H9 (cell line): Measurements from ENCODE around the gene NSA2. TPM values are rescaled to one million over a fixed set of nuclear protein-coding genes. Genes with fewer than 3 reads are reported as not detected.

Experiments
- DNase-seq: peaks from one replicate; pipeline ENCODE4 v3.0.0-alpha.2; 2017
- H2AFZ ChIP-seq: one replicate; pipeline ENCODE4 v1.6.1; 2013; ENCODE audit warnings: mild to moderate bottlenecking, low read length, control low read depth, moderate library complexity
- H2AK5ac ChIP-seq: 2 replicates; pipeline ENCODE4 v1.6.1; 2013; ENCODE audit warnings: low read length, control low read depth, mixed read lengths; ENCODE audit not compliant: insufficient read length
- H2BK120ac ChIP-seq: one replicate; pipeline ENCODE4 v1.6.1; 2013; ENCODE audit warnings: low read depth, mild to moderate bottlenecking, low read length, control low read depth, inconsistent platforms; ENCODE audit not compliant: poor library complexity, severe bottlenecking
- H2BK12ac ChIP-seq: 2 replicates; pipeline ENCODE4 v1.6.1; 2013; ENCODE audit warnings: low read length, control low read depth, mixed read lengths, low read depth; ENCODE audit not compliant: insufficient read length
- H2BK15ac ChIP-seq: 2 replicates; pipeline ENCODE4 v1.6.1; 2013; ENCODE audit warnings: low read depth, low read length, control low read depth
- H2BK20ac ChIP-seq: one replicate; pipeline ENCODE4 v1.6.1; 2013; ENCODE audit warnings: low read depth, mild to moderate bottlenecking, low read length, control low read depth, inconsistent platforms; ENCODE audit not compliant: poor library complexity, severe bottlenecking
- H2BK5ac ChIP-seq: 2 replicates; pipeline ENCODE4 v1.6.1; 2013; ENCODE audit warnings: low read length, control low read depth, mixed read lengths; ENCODE audit not compliant: insufficient read length
- H3K14ac ChIP-seq: 2 replicates; pipeline ENCODE4 v1.6.1; 2013; ENCODE audit warnings: low read length, control low read depth; ENCODE audit not compliant: insufficient read depth
- H3K18ac ChIP-seq: 2 replicates; pipeline ENCODE4 v1.6.1; 2013; ENCODE audit warnings: low read depth, mild to moderate bottlenecking, mixed read lengths, low read length, control low read depth; ENCODE audit not compliant: insufficient read length
- H3K23ac ChIP-seq: 2 replicates; pipeline ENCODE4 v1.6.1; 2013; ENCODE audit warnings: low read length, control low read depth, mixed read lengths, low read depth; ENCODE audit not compliant: insufficient read length
- H3K23me2 ChIP-seq: 2 replicates; pipeline ENCODE4 v1.6.1; 2013; ENCODE audit warnings: low read depth, mild to moderate bottlenecking, mixed read lengths, low read length, control low read depth; ENCODE audit not compliant: insufficient read length, poor library complexity, severe bottlenecking
- H3K27ac ChIP-seq: 2 replicates; pipeline ENCODE4 v1.5.1; 2013; ENCODE audit warnings: low read length, control low read depth, mixed read lengths, low read depth; ENCODE audit not compliant: insufficient read length
- H3K27me3 ChIP-seq: 2 replicates; pipeline ENCODE4 v1.6.1; 2013; ENCODE audit warnings: low read length, control low read depth, inconsistent platforms; ENCODE audit not compliant: insufficient read depth
- H3K4ac ChIP-seq: 2 replicates; pipeline ENCODE4 v1.6.1; 2013; ENCODE audit warnings: low read depth, mild to moderate bottlenecking, control low read depth, inconsistent platforms, low read length, moderate library complexity
- H3K4me1 ChIP-seq: 2 replicates; pipeline ENCODE4 v1.6.1; 2013; ENCODE audit warnings: low read length, control low read depth, inconsistent platforms; ENCODE audit not compliant: insufficient read depth
- H3K4me2 ChIP-seq: 2 replicates; pipeline ENCODE4 v1.6.1; 2013; ENCODE audit warnings: low read length, control low read depth, mixed read lengths; ENCODE audit not compliant: insufficient read length, insufficient read depth
- H3K56ac ChIP-seq: 2 replicates; pipeline ENCODE4 v1.6.1; 2013; ENCODE audit warnings: low read depth, mild to moderate bottlenecking, mixed read lengths, low read length, control low read depth; ENCODE audit not compliant: insufficient read length
- H3K79me1 ChIP-seq: 2 replicates; pipeline ENCODE4 v1.6.1; 2013; ENCODE audit warnings: low read depth, mild to moderate bottlenecking, moderate library complexity, low read length, control low read depth, inconsistent platforms; ENCODE audit not compliant: insufficient read depth, poor library complexity, severe bottlenecking
- H3K79me2 ChIP-seq: 2 replicates; pipeline ENCODE4 v1.6.1; 2013; ENCODE audit warnings: low read length, control low read depth, inconsistent platforms; ENCODE audit not compliant: insufficient read depth
- H3K9ac ChIP-seq: 2 replicates; pipeline ENCODE4 v1.6.1; 2013; ENCODE audit warnings: low read length, control low read depth, mixed read lengths; ENCODE audit not compliant: insufficient read length; ENCODE audit errors: extremely low read depth
- H3K9me3 ChIP-seq: one replicate; pipeline ENCODE4 v1.6.1; 2013; ENCODE audit warnings: low read depth, low read length, inconsistent platforms; ENCODE audit not compliant: control insufficient read depth
- H3T11ph ChIP-seq: one replicate; pipeline ENCODE4 v1.6.1; 2013; ENCODE audit warnings: mild to moderate bottlenecking, low read length, control low read depth, inconsistent platforms
- H4K20me1 ChIP-seq: one replicate; pipeline ENCODE4 v1.6.1; 2013; ENCODE audit not compliant: control insufficient read depth, insufficient read length, insufficient read depth
- H4K5ac ChIP-seq: 2 replicates; pipeline ENCODE4 v1.6.1; 2013; ENCODE audit warnings: low read depth, mild to moderate bottlenecking, mixed read lengths, low read length, control low read depth; ENCODE audit not compliant: insufficient read length
- H4K8ac ChIP-seq: replicated peaks from 2 replicates; pipeline ENCODE4 v1.6.1; 2013; ENCODE audit warnings: low read length, control low read depth, mixed read lengths, low read depth; ENCODE audit not compliant: insufficient read length
- H4K91ac ChIP-seq: 2 replicates; pipeline ENCODE4 v1.6.1; 2013; ENCODE audit warnings: low read depth, mild to moderate bottlenecking, moderate library complexity, mixed read lengths, low read length, control low read depth; ENCODE audit not compliant: insufficient read length
- H3K27ac Mint-ChIP-seq, 3 experiments: 2 replicates in 2 of 3; 3 replicates in 1 of 3; pipeline ENCODE4 v1.8.0; 2020 to 2021; ENCODE audit warnings: mixed read lengths in 3 of 3, mild to moderate bottlenecking in 1 of 3, moderate library complexity in 1 of 3
- H3K27me3 Mint-ChIP-seq: 2 replicates; pipeline ENCODE4 v1.8.0; 2021; ENCODE audit warnings: low read depth, mild to moderate bottlenecking, moderate library complexity, mixed read lengths
- H3K36me3 Mint-ChIP-seq, 3 experiments: 2 replicates in 2 of 3; 3 replicates in 1 of 3; pipeline ENCODE4 v1.8.0; 2020 to 2021; ENCODE audit warnings: low read depth in 3 of 3, mixed read lengths in 3 of 3; ENCODE audit not compliant: insufficient read depth in 1 of 3
- H3K4me1 Mint-ChIP-seq, 2 experiments: 2 replicates each; pipeline ENCODE4 v1.8.0; 2020; ENCODE audit warnings: mixed read lengths in 2 of 2
- H3K4me3 Mint-ChIP-seq, 2 experiments: 2 replicates in 1 of 2; 3 replicates in 1 of 2; pipeline ENCODE4 v1.8.0; 2020 to 2021; ENCODE audit warnings: mild to moderate bottlenecking in 2 of 2, mixed read lengths in 2 of 2, moderate library complexity in 1 of 2
- H3K9me3 Mint-ChIP-seq, 2 experiments: 2 replicates in 1 of 2; 3 replicates in 1 of 2; pipeline ENCODE4 v1.8.0; 2020; ENCODE audit warnings: mild to moderate bottlenecking in 2 of 2, mixed read lengths in 2 of 2, moderate library complexity in 1 of 2
- CTCF ChIP-seq: fragments of 200-600 bp; sonication (generic); conservative IDR thresholded peaks from 3 replicates; pipeline ENCODE4 v1.8.0; 2021; ENCODE audit warnings: antibody characterized with exemption, mild to moderate bottlenecking
- WGBS: extraction: QIAGEN DNeasy Blood & Tissue Kit; methylation state at CpG from one replicate; pipeline ENCODE4 v1.1.7; 2013; ENCODE audit warnings: missing lambda C conversion rate, low lambda C conversion rate, mixed read lengths; ENCODE audit not compliant: insufficient read length; ENCODE audit errors: extremely low coverage; 5-methylcytosine and 5-hydroxymethylcytosine counted together
- long read RNA-seq: library from polyadenylated mRNA; unstranded; transcript quantifications from one replicate; pipeline ENCODE4 v2.0.0, GENCODE V29; 2020
- total RNA-seq: library from RNA; stranded (reverse); gene quantifications from 2 replicates; pipeline ENCODE4 v1.2.1, GENCODE V29; 2021

The NSA2 gene
- 59.9 and 72.0 TPM in 2 replicates for total RNA-seq
- long read RNA-seq, full-length matches to known transcripts, result 23 of 30 reads
- long read RNA-seq, partial matches to known transcripts, result 4 of 30 reads
- long read RNA-seq, other reads (novel, unspliced or antisense), result 3 of 30 reads

DNA sequence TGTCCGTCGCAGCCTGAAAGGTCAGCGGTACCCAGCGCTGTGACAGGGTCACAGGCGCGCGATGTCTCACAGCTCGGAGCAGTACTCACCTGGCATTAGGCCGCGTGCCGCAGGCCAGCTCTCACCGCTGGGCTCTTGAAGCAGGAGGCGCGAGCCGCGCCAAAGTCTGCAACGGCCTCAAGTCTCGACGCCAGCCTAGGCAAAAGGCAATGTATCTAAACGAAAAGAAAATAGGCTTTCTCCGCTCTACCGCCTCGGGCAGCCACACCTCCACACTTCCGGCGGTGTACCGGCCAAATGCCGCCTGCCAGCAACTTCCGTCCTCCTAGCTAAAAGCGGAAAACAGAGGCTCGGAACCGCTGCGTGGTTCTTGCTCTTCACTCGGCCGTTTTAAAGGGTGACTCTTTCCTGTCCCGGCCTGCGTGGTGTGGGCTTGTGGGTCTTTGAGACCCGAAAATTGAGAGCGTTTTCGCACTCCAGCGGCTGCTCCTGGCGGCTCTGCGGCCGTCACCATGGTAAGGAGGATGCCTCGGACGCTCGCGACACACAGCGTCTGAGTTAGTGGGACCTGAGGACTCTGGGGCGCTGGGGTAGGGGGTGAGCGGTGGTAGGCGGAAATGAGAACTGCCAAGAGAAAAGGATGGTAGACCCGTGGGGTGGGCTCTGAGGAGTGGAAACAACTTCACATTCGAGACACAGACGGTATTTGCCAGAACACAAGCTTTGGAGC is at the start of gene NSA2, which contains the start of gene GFM2:
TSS of gene NSA2 (plus strand) at position 401 of the 730 bp plus-strand sequence. CDS start at position 513, 112 bp downstream.
TSS of gene GFM2 (minus strand) at position 269 of the 730 bp plus-strand sequence. CDS start 3,375 bp downstream, outside the sequence.
- peak within 1 kb of the TSS; percentile 99 to 100 for H3K4me3 Mint-ChIP-seq
- no peak within 1 kb of the TSS for H3K18ac ChIP-seq
- no peak within 1 kb of the TSS for H4K5ac ChIP-seq
- H3T11ph ChIP-seq, result no peak within 1 kb of the TSS
- H3K23ac ChIP-seq, result no peak within 1 kb of the TSS
- peaks cover 10 to 15% of the 10 kb centered on the region in 2 experiments for H3K4me1 Mint-ChIP-seq
- no peaks in the 10 kb centered on the region for H3K27me3 ChIP-seq
- H3K27me3 Mint-ChIP-seq, result no peaks in the 10 kb centered on the region
- no peaks in the 10 kb centered on the region for H3K9me3 Mint-ChIP-seq
- H2BK15ac ChIP-seq, result no peak within 1 kb of the TSS
- no peaks in the 10 kb centered on the region for H3K9me3 ChIP-seq
- TF ChIP-seq CTCF, result no peak
- peak within 1 kb of the TSS; percentile 60 for H3K9ac ChIP-seq
- no peak within 1 kb of the TSS for H3K27ac ChIP-seq
- no peak within 1 kb of the TSS for H2BK20ac ChIP-seq
- no peak within 1 kb of the TSS for H2AFZ ChIP-seq
- no peak within 1 kb of the TSS for H2BK5ac ChIP-seq
- H3K4me1 ChIP-seq, result no peaks in the 10 kb centered on the region
- no CpG with 5 or more reads among the region's 54 CpGs for WGBS
- H3K79me1 ChIP-seq, result peaks cover 7% of the 10 kb centered on the region
- peak within 1 kb of the TSS; percentile 97 to 99 (median 99) for H3K27ac Mint-ChIP-seq
- peaks cover 3% of the 10 kb centered on the region for H3K23me2 ChIP-seq
- H3K14ac ChIP-seq, result no peak within 1 kb of the TSS
- H4K20me1 ChIP-seq, result no peaks in the 10 kb centered on the region
- H4K91ac ChIP-seq, result no peak within 1 kb of the TSS
- no peak within 1 kb of the TSS for H3K4ac ChIP-seq
- no peak within 1 kb of the TSS for H2BK120ac ChIP-seq
- no peak within 1 kb of the TSS for H4K8ac ChIP-seq
- DNase-seq, result peak; percentile 93
- peak within 1 kb of the TSS; percentile 97 for H3K4me2 ChIP-seq
- peaks cover 18 to 43% (median 32%) of the 10 kb centered on the region in 3 experiments for H3K36me3 Mint-ChIP-seq
- H2AK5ac ChIP-seq, result no peak within 1 kb of the TSS
- peaks cover 15% of the 10 kb centered on the region; the same call in 1 of the 2 replicates for H3K79me2 ChIP-seq
- no peak within 1 kb of the TSS for H3K56ac ChIP-seq
- no peak within 1 kb of the TSS for H2BK12ac ChIP-seq
